ENCODE data around the gene BORCS5. TPM values are rescaled to one million over a fixed set of nuclear protein-coding genes. Genes with fewer than 3 reads are reported as not detected.

The BORCS5 gene
- total RNA-seq, 1 donor from 2014 or later, result 12.7 TPM

GRCh38 chr12:12442548-12443071 lies 85.7 kb downstream of the BORCS5 start:
- no peaks in the 10 kb centered on the region for H3K36me3 ChIP-seq (ENCODE audit: control insufficient read depth, insufficient read depth, low read length)
- no peaks in the 10 kb centered on the region for H3K27me3 ChIP-seq (ENCODE audit: control insufficient read depth, insufficient read depth, low read length)
- no peak for TF ChIP-seq CTCF (IDR thresholded peaks at IDR 0.05; ENCODE audit: insufficient read depth, low read length, poor library complexity, severe bottlenecking)
- no peak for DNase-seq (ENCODE audit: low read depth)
- H3K4me3 ChIP-seq (ENCODE audit: low read depth, low read length), result no peak overlapping the region

GRCh38 chr12:12443431-12443878 lies 86.6 kb downstream of the BORCS5 start:
- TF ChIP-seq CTCF (IDR thresholded peaks at IDR 0.05; ENCODE audit: insufficient read depth, low read length, poor library complexity, severe bottlenecking), result no peak
- H3K36me3 ChIP-seq (ENCODE audit: control insufficient read depth, insufficient read depth, low read length), result no peaks in the 10 kb centered on the region
- DNase-seq (ENCODE audit: low read depth), result no peak
- no peaks in the 10 kb centered on the region for H3K27me3 ChIP-seq (ENCODE audit: control insufficient read depth, insufficient read depth, low read length)
- no peak overlapping the region for H3K4me3 ChIP-seq (ENCODE audit: low read depth, low read length)

GRCh38 chr12:12445165-12445881 lies 88.4 kb downstream of the BORCS5 start:
- DNase-seq (ENCODE audit: low read depth), result no peak
- TF ChIP-seq CTCF (IDR thresholded peaks at IDR 0.05; ENCODE audit: insufficient read depth, low read length, poor library complexity, severe bottlenecking), result no peak
- H3K4me3 ChIP-seq (ENCODE audit: low read depth, low read length), result no peak overlapping the region
- no peaks in the 10 kb centered on the region for H3K36me3 ChIP-seq (ENCODE audit: control insufficient read depth, insufficient read depth, low read length)
- no peaks in the 10 kb centered on the region for H3K27me3 ChIP-seq (ENCODE audit: control insufficient read depth, insufficient read depth, low read length)

- Histone ChIP-seq H3K4me3 (ENCODE audit: low read depth, low read length) (no peak overlapping the region), H3K36me3 (ENCODE audit: control insufficient read depth, insufficient read depth, low read length) (no peaks in the 10 kb centered on the region), H3K27me3 (ENCODE audit: control insufficient read depth, insufficient read depth, low read length) (no peaks in the 10 kb centered on the region)
- no peak for TF ChIP-seq CTCF (IDR thresholded peaks at IDR 0.05; ENCODE audit: insufficient read depth, low read length, poor library complexity, severe bottlenecking)
- DNase-seq (ENCODE audit: low read depth), result no peak
Observed at GRCh38 chr12:12445882-12446181, 89.0 kb downstream of the BORCS5 start.

- H3K27me3 ChIP-seq (ENCODE audit: control insufficient read depth, insufficient read depth, low read length), result no peaks in the 10 kb centered on the region
- H3K36me3 ChIP-seq (ENCODE audit: control insufficient read depth, insufficient read depth, low read length), result no peaks in the 10 kb centered on the region
- no peak for TF ChIP-seq CTCF (IDR thresholded peaks at IDR 0.05; ENCODE audit: insufficient read depth, low read length, poor library complexity, severe bottlenecking)
- no peak overlapping the region for H3K4me3 ChIP-seq (ENCODE audit: low read depth, low read length)
- DNase-seq (ENCODE audit: low read depth), result no peak
Observed at GRCh38 chr12:12446786-12447185, 89.9 kb downstream of the BORCS5 start.

- DNase-seq (ENCODE audit: low read depth), result no peak
- no peak for TF ChIP-seq CTCF (IDR thresholded peaks at IDR 0.05; ENCODE audit: insufficient read depth, low read length, poor library complexity, severe bottlenecking)
- H3K36me3 ChIP-seq (ENCODE audit: control insufficient read depth, insufficient read depth, low read length), result no peaks in the 10 kb centered on the region
Observed at GRCh38 chr12:12447236-12447635, 90.4 kb downstream of the BORCS5 start.

More at GRCh38 chr12:12447236-12447635, 90.4 kb downstream of the BORCS5 start:
- no peaks in the 10 kb centered on the region for H3K27me3 ChIP-seq (ENCODE audit: control insufficient read depth, insufficient read depth, low read length)
- no peak overlapping the region for H3K4me3 ChIP-seq (ENCODE audit: low read depth, low read length)
